Lower lobe of right lung (tissue), 2 donors: ENCODE results near the gene DOCK8. TPM values are rescaled to one million over a fixed set of nuclear protein-coding genes. Genes with fewer than 3 reads are reported as not detected.
"Not testable (repeated sequence)": the region's sequence is repeated elsewhere in the genome, so short reads cannot be mapped to it uniquely, and the experiment has no call there.

Experiments used
- ATAC-seq, 2 donors: fragments of 200-7000 bp; cut with Tn5 transposase; one replicate each; pipeline ENCODE4 v1.9.1; 2020 to 2022; ENCODE audit warnings: mild to moderate bottlenecking in 2 of 2, moderate library complexity in 2 of 2
- DNase-seq: peaks from one replicate; pipeline ENCODE4 v3.0.0-alpha.2; 2020
- H3K27ac ChIP-seq: fragments of 200-600 bp; one replicate; pipeline ENCODE4 v1.8.0; 2022
- H3K27me3 ChIP-seq: fragments of 200-600 bp; one replicate; pipeline ENCODE4 v1.8.0; 2022; ENCODE audit warnings: low read depth
- H3K36me3 ChIP-seq: fragments of 200-600 bp; one replicate; pipeline ENCODE4 v1.8.0; 2022; ENCODE audit warnings: mild to moderate bottlenecking
- H3K4me1 ChIP-seq: fragments of 200-600 bp; one replicate; pipeline ENCODE4 v1.8.0; 2022
- H3K4me3 ChIP-seq: fragments of 200-600 bp; one replicate; pipeline ENCODE4 v1.8.0; 2022; ENCODE audit warnings: mild to moderate bottlenecking
- H3K9me3 ChIP-seq: fragments of 200-600 bp; one replicate; pipeline ENCODE4 v1.8.0; 2022
- CTCF ChIP-seq: fragments of 200-600 bp; IDR thresholded peaks from one replicate; pipeline ENCODE4 v1.8.0; 2022; ENCODE audit warnings: antibody characterized with exemption, mild to moderate bottlenecking
- intact Hi-C: fragments of 100-400 bp; cut with DNase I; formaldehyde crosslinking; loops from one replicate; pipeline ENCODE4 v1.11.0; 2022
- total RNA-seq: library from RNA; stranded (reverse); fragmentation: NEBNext Ultra II Directional; extraction: Animal tissue kit (Norgen Biotek cat#: 25700); gene quantifications from one replicate; pipeline ENCODE4 v1.2.1, GENCODE V29; 2021
- donor health status: DM: no; HTN: yes; CAD: no; lungs with severe emphysema.

The DOCK8 gene
- total RNA-seq, 1 donor from 2014 or later = 112 TPM

- no peak for TF ChIP-seq CTCF
- intact Hi-C loops = no loop called here
- ATAC-seq (no peak), DNase-seq (no peak)
- no peaks in the 10 kb centered on the region for H3K9me3 ChIP-seq
- peaks cover 54% of the 10 kb centered on the region for H3K4me1 ChIP-seq
- no peaks in the 10 kb centered on the region for H3K27me3 ChIP-seq
- peak overlapping the region; percentile 65 for H3K4me3 ChIP-seq
- peak overlapping the region; percentile 92 for H3K27ac ChIP-seq
- no peaks in the 10 kb centered on the region for H3K36me3 ChIP-seq
Measured at GRCh38 chr9:216866-217265, 2.2 kb downstream of the DOCK8 start.

- no peaks in the 10 kb centered on the region for H3K9me3 ChIP-seq
- H3K27ac ChIP-seq = no peak overlapping the region
- DNase-seq (no peak), ATAC-seq (no peak)
- H3K27me3 ChIP-seq = no peaks in the 10 kb centered on the region
- intact Hi-C loops = no loop called here
- TF ChIP-seq CTCF = no peak
- H3K36me3 ChIP-seq = no peaks in the 10 kb centered on the region
- peak overlapping the region; percentile 65 for H3K4me3 ChIP-seq
- H3K4me1 ChIP-seq = peaks cover 53% of the 10 kb centered on the region
Measured at GRCh38 chr9:217950-218349, 3.3 kb downstream of the DOCK8 start.

GRCh38 chr9:219036-219435 lies 4.4 kb downstream of the DOCK8 start:
- H3K27me3 ChIP-seq, H3K9me3 ChIP-seq, ATAC-seq, H3K27ac ChIP-seq, intact Hi-C loops, H3K36me3 ChIP-seq, H3K4me3 ChIP-seq, DNase-seq: not testable (repeated sequence)
- peaks cover 51% of the 10 kb centered on the region for H3K4me1 ChIP-seq

- Histone ChIP-seq H3K4me3 (no peak overlapping the region), H3K27ac (peak overlapping the region; percentile 14), H3K9me3 (no peaks in the 10 kb centered on the region), H3K36me3 (no peaks in the 10 kb centered on the region), H3K27me3 (no peaks in the 10 kb centered on the region), H3K4me1 (peaks cover 57% of the 10 kb centered on the region)
- ATAC-seq (peak in 1 of 2 donors; percentile 42), DNase-seq (peak; percentile 67)
- no peak for TF ChIP-seq CTCF
- intact Hi-C loops = no loop called here
Measured at GRCh38 chr9:219670-220365, 5.2 kb downstream of the DOCK8 start.

GRCh38 chr9:221989-222776 lies 7.5 kb downstream of the DOCK8 start:
- no peaks in the 10 kb centered on the region for H3K27me3 ChIP-seq
- H3K27ac ChIP-seq = peak overlapping the region; percentile 56
- H3K36me3 ChIP-seq = no peaks in the 10 kb centered on the region
- no peak for DNase-seq
- intact Hi-C loops = no loop called here
- peaks cover 42% of the 10 kb centered on the region for H3K4me1 ChIP-seq
- H3K4me3 ChIP-seq = no peak overlapping the region
- no peak for TF ChIP-seq CTCF
- no peaks in the 10 kb centered on the region for H3K9me3 ChIP-seq
- peak; percentile 41 to 46 for ATAC-seq

GRCh38 chr9:223152-223551 lies 8.5 kb downstream of the DOCK8 start:
- Histone ChIP-seq H3K27me3 (no peaks in the 10 kb centered on the region), H3K27ac (no peak overlapping the region), H3K4me1 (peaks cover 48% of the 10 kb centered on the region), H3K36me3 (no peaks in the 10 kb centered on the region), H3K4me3 (no peak overlapping the region), H3K9me3 (no peaks in the 10 kb centered on the region)
- intact Hi-C loops = no loop called here
- no peak for ATAC-seq
- no peak for DNase-seq
- no peak for TF ChIP-seq CTCF
